Measurements from ENCODE around the gene RASAL2.

GRCh38 chr1:178096421-178096820 is 2.5 kb downstream of the RASAL2 start:
- no peak for TF ChIP-seq CTCF (IDR thresholded peaks at IDR 0.05)
- TF ChIP-seq POLR2A (IDR thresholded peaks at IDR 0.05): no peak
- TF ChIP-seq POLR2AphosphoS5 (IDR thresholded peaks at IDR 0.05): no peak
